ENCODE data around the gene MYB.

DNA sequence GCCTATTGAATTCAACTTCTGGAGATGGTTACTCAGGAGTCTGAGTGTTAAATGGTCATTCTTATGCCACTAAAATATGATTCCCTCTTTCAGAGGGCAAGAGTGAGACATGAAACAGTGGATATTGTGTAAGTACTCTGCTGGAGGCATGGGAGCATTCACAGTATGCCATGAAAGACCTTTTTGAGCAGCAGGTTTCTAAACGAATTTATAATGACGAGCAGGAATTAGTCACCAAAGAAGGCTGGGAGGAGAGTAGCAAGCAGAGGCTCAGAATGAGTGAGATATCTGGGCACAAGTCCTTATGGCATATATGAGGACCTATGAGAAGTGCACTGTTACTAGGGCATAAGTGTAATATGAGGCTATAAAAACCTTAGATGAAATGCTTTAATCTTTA lies 10.9 kb upstream of the MYB start:
- no peak for TF ChIP-seq CTCF (conservative IDR thresholded peaks at IDR 0.05)
- no peak for TF ChIP-seq ZFX (IDR thresholded peaks at IDR 0.05)
